Measurements from ENCODE around the gene HK3.

HK3 gene, protein sequence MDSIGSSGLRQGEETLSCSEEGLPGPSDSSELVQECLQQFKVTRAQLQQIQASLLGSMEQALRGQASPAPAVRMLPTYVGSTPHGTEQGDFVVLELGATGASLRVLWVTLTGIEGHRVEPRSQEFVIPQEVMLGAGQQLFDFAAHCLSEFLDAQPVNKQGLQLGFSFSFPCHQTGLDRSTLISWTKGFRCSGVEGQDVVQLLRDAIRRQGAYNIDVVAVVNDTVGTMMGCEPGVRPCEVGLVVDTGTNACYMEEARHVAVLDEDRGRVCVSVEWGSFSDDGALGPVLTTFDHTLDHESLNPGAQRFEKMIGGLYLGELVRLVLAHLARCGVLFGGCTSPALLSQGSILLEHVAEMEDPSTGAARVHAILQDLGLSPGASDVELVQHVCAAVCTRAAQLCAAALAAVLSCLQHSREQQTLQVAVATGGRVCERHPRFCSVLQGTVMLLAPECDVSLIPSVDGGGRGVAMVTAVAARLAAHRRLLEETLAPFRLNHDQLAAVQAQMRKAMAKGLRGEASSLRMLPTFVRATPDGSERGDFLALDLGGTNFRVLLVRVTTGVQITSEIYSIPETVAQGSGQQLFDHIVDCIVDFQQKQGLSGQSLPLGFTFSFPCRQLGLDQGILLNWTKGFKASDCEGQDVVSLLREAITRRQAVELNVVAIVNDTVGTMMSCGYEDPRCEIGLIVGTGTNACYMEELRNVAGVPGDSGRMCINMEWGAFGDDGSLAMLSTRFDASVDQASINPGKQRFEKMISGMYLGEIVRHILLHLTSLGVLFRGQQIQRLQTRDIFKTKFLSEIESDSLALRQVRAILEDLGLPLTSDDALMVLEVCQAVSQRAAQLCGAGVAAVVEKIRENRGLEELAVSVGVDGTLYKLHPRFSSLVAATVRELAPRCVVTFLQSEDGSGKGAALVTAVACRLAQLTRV

DNA sequence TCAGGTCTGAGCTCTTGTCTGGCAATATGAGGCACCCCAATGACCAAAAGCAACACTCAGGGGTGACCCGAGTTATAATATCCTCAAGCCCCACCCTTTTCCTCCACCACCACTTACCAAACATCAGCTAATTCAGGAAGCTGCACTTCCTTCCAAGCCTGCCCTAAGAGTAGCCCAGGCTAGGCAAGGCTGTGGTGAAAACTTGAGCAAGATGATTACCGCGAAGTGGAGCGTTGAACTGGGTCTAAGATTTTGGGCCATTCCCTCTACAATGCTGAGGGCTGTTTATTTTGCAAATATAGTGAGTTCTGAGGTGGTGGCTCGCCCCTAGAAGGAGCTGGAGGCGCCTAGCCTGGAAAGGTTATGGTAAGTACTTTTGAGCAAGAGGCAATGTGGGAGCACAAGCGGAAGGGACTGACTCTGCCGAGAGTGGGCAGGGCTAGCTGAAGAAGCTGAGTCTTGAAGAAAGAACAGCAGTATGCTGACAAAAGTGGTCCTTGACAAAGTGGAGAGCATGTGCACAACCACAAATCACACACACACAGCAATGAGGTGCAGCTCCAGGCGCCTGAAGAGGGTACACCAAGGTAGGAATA is at the start of gene HK3:
TSS of gene HK3 (minus strand) at position 51 of the 596 bp plus-strand sequence. CDS start 3,187 bp downstream, outside the sequence.
- no peak for DNase-seq

DNA sequence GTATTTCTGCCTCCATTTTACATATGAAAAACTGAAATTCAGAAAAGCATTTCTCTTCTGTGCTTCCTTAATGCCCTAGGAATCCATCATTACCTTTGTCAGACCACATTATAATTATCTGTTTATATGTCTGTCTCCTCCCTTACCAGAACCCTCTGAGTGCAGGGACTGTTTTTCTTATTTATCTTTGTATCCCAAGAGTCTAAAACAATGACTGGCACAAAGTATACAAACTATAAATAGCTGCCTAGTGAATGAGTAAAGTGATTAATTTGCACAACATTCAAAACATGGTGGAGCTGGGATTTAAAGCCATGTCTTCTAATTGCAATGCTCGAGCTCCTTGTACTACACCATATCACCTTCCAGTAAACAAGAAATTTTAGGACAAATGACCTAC is 49.3 kb upstream of the HK3 start:
- DNase-seq = no peak

DNA sequence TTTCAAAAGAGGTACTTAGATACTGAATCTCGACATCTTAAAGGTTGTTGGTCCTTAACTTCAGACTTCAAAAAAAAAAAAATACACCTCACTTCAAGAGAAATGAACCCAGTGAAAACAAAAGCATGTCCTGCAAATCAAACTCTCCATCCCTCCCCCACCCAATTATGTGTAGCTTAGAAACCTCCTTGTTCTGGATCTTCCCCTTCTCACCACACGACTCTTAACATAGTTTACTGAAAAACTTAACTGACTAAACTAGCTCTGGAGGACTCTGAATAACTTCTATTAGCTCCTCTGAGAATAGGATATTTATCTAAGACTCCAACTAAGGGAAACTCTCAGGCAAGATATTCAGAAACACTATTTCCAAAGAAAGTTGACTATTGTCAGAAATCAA is 48.7 kb upstream of the HK3 start:
- no peak for DNase-seq

DNA sequence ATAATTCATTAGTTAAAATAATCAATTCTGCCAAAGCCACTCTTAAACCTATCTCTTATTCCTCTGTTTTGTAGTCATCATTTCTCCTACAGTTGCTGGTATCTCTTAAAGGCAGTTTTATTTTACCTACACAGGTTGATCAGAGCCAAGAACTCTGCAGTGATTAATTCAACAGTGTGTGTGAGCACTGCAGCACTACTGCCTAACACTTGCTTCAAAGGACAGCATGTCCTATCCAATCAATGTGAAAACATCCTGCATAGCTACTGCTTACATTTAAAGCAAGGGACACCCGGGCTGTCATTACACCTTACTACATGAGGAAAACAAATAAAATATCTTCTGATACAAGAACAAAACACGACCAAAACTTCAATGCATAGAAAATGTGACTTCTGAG is 45.1 kb upstream of the HK3 start:
- DNase-seq = no peak

DNA sequence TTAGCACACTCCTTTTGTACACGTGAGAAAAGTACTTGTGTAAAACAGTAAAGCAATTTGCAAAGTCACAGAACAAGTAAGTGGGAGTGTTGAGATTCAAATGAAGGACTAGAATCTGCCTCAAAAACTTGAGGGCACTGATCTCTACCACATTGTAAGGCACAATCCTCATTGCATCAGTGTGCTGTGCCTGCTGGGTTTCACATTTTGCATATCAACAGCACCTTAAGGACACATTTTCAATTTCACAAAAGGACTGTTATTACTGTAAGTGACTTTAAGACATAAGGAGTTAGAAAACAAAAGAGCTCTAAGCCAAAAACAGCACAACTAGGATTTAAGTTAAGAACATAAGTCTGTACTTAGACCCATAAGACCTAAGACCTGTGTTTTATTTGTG is 44.7 kb upstream of the HK3 start:
- no peak for DNase-seq

DNA sequence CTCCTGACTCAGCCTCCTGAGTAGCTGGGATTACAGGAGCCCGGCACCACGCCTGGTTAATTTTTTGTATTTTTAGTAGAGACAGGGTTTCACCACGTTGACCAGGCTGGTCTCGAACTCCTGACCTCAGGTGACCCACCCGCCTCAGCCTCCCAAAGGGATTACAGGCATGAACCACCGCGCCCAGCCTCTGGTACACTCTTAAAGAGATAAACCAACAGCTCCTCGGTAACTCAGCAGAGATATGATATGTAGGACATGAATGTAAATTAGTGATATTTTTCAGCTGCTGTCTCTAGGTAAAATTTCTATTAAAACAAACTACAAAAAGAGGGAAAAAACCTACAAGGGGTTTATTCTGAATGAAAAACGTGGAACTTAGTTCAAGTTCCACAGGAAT is 42.8 kb upstream of the HK3 start:
- DNase-seq = no peak

DNA sequence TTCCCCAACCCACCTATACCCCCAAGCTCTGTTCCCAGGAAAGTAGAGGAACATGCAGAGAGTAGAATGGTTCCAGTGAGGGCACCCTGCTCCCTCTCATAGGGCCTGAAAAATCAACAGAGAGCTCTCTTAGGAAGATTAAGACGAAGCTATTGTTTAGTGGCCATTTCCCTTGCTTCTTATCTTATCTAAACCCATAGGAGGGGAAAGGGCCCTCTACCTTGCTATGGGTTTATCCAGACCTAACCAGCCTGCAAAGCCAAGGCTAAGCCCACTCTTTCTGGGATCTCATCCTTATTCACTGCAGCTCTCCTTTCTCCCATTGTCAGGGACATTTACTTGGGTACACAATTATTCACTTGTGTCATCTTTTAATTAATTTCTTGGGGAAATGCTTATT is 39.3 kb upstream of the HK3 start:
- DNase-seq = no peak

DNA sequence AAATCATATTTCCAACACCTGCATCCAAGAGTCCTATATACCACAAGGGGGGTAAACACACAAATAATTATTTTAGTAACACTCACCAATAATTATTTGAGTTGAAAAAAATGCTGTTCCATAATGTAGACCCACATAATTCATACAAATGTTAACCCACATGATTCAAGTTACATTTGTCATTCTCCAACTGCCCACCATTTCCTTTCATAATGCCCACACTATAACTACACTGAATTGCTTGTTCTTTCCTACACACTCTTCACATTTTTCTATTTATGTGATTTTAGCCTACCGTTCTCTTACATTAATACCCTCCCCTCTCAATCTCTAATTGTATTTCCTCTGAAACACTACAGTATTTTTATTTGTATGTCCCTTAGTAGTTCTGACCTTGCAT is 35.9 kb upstream of the HK3 start:
- no peak for DNase-seq

DNA sequence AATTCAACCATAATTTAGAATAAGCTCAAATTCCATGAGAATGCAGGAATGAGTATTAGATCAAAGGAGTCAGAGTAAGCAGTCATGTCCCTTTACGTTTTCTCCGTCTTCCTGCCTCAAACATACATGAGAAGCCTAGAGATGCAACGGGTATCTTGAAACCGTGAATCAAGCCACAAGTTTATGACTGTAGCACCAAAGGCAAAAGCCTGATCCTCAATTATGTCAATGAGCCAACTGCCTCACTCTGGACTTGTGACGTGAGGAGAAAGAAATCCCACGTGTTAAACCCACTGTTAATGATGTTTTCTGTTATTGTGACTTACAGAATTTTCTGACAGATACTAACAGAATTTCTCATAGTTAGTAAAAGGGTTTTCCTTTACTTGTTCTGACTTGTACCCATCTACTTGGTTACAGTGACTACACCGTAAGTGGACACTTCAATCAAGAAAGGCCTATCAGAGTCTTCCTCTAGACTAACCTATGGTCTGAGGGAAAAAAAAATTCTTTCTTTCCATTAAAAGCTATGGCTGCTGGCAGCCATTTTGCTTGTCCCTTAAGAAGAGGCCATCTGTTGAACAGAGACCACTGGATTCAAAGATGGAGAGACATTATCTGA is 35.3 kb upstream of the HK3 start:
- DNase-seq = no peak

DNA sequence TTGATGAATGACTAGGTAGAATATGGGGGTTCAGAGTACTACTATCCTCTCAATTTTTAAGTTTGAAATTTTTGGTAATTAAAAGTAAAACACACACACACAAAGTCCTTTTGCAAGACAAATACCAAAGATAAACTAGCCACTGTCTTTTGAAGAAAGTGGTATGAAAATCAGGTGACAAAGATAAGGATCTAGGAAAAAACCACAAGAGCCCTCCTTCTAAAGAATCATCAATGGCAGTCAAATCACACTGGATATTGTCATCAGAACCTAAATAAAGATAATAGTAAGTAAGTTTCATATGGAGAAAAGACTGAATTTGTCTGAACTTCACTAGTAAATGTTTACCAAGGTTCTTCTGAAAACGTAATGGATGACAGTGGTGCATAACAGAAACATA is 30.5 kb upstream of the HK3 start:
- DNase-seq = no peak

DNA sequence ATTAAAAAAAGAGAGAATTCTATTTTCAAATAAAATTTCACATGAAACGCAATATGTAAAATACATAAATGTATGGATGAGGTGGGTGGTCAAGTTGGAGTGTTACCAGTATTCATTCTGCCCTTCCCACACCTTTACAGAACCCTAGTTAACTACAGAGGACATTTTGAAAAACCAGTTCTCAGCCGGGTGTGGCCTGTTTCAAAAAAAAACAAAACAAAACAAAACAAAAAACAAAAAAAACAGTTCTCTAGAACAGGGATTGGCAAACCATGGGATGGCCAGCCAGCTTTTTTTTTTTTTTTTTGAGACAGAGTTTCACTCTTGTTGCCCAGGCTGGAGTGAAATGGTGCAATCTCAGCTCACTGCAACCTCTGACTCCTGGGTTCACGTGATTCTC is 28.4 kb upstream of the HK3 start:
- DNase-seq = no peak

DNA sequence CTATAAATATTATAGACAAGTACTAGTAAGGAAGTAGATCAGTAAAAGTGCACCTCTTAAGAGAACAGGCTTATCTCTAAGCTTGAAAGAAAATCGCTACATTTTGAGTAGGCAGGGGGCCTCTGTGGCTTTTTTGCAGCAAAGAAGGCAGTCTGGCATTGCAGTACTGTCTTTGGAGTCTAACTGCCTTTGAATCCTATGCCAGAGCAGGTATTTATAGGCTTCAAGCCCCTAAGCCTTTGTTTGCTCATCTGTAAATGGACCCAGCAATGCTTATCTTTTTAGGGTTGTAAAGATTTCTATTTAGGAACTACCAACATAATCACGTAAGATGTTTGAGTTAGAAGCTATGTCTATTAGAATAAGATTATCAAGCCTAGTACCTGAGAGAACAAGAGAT is 23.7 kb upstream of the HK3 start:
- DNase-seq = no peak

DNA sequence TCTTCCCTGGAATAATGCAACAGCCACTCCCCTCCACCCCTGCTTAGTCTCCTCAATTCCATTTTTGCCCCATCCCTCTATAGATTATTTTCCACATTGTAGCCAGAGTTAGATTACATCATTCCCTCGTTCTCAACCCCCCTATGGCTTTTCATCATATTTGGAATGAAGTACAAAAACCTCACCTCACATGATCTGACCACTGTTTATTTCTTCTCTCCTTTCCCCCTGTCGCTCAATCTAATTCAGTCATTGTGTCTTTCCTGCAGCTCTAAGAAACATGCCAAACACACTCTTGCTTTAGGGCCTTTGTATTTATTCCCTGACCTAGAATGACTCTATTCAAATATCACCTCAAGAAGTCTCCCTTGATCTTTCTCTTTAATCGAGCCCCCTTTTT is 22.6 kb upstream of the HK3 start:
- no peak for DNase-seq

DNA sequence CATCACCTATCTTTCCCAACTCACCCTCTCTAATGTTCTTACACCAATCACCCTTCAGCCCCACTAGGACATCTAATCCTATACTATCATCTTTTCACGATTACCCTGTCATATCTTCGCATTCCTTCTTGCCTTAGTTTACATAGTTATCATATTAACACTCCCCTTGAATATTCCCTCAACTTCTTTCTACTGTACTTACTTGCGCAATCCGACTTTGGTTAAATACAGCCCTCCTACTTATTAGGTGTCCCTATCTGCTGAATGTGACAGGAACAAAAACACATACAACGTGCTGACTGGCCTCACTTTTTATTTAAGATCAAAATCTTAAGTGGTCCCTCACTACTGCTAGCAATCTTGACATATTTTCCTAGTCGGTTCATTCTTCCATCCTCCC is 19.5 kb upstream of the HK3 start:
- DNase-seq = no peak

DNA sequence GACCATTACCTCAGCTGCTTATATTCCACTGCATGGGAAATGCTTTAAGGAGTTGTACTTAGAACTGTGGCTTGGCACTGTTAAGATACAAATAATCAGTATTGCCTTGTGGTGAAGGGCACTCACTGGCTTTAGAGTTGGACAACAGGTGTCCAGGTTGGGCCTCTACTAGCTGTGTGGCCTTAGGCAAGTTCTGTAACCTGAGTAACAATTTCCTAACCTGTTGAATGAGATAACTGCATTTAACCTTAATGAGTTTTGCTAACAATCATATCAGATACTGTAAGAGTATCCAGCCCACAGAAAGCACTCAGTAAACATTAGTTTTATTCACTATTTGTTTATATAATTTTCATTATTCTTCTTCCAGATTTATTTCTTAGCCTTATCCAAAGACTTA is 17.2 kb upstream of the HK3 start:
- DNase-seq = no peak

DNA sequence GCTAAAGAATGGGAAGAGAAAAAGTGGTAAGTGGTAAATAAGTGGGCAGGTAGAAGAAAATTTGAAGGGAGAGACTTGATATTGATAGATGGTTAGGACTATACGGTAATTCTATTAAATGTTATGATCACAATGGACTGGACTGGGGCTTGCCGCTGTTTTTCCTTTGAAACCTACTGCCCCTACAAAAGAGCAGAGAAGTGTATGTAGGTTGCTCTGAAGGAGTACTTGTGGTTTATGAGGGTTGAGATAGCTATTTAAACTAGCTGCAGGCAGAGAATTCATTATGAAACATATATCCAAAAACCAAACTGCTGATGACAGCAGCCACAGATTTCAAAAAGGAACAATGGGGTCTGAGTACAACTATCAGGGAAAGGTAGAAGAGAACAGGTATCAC is 16.8 kb upstream of the HK3 start:
- DNase-seq = no peak

DNA sequence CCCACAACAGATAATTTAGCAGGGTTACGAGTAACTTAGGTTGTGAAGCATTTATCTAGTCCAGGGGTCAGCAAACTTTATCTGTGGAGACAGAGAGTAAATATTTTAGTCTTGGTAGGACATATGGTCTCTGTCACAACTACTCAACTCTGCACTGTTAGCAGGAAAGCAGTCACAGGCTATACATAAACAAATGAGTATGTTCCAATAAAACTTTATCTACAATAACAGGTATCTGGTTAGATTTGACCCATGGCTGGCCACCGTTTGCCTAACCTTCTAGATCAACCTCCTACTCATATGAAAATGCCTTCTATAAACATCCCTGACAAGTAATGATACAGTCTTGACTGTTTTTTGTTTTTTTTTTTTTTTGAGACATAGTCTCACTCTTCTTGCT is 13.0 kb upstream of the HK3 start:
- DNase-seq = no peak

DNA sequence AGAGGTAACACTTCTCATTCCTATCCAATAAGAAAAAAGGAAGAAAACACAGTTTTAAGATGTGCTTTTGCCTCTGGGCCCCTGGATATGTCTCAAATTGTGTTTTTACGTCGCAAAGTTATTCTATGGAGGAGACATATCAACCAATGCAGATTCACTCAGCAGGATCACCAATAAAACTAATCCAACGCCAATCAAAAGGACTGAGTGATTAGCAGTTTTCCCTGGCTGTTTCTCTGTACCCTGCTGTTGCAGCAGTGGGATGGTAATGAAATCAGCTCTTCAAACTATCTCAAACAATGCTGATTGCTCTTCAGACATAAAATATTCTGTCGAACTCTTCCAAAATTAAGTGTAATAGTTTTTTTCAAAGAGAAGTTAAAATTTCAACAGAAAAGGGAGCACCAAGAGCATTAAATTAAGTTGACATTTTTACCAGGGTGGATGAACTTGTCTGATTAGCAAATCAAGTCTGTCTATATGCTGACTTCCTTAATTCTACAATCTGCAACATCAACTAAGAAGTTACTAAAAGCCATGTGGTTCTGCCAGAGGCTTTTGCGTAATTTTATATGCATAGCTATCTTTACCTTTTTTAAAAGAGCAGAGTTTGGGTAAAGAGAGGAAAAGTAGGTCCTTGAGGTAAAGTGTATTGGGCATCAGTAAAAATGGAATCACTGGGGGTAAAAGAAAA is 9.7 kb upstream of the HK3 start:
- no peak for DNase-seq

DNA sequence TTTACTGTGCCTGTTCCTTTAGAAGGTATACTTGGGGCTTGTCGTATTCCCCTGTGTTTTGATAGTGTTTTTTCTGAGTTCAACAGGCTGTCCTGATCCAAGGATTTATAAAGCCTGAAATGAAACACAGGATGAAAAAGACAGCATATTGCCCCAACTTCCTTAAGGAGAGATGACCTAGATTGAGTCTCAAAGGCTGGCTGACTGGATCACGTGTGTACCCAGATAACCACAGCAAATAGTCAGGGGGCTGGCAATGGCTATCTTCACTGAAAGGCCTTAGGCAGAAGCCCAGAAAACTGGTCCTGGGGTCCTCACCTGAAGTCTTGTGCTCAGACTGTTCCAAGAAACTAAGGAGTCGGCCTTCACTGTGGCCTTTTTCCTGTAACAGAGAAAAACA is 7.7 kb upstream of the HK3 start:
- DNase-seq = no peak

DNA sequence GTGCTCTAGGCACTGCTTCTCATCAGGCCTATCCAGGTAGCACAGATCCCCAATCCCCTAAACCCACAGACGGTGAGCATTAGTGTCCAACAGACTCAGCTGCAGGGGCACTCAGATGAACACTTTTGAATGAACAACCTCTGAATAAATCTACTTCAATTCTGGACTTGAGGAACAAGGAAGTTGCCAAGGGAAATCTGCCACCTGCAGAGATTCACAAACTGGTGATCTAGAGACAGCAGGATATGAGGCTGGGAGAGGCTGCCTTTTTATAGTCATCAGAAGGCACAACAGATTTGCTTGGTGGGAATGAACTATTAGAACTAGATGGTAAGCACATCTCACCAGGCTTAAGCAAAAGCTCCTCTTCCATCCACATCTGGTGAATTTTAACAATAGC is 7.0 kb upstream of the HK3 start:
- DNase-seq = no peak

DNA sequence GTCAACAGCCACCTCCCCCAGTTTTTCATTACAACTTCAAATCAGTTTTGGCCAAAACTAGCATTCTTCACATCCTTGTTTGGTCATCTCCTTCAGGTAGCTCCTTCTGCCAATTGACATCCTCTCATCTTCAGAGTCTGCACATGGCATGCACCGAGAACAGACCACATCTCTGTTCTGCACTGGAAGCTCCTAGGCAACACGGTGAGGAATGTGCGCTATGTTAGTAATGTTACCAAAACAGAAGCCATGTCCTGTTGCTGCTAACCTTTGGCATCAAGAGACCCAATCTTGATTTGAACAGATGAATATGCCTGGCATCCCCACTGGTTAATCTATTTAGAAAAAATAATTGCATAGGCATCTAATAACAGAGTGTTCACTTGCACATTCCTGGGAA is 5.1 kb upstream of the HK3 start:
- no peak for DNase-seq

DNA sequence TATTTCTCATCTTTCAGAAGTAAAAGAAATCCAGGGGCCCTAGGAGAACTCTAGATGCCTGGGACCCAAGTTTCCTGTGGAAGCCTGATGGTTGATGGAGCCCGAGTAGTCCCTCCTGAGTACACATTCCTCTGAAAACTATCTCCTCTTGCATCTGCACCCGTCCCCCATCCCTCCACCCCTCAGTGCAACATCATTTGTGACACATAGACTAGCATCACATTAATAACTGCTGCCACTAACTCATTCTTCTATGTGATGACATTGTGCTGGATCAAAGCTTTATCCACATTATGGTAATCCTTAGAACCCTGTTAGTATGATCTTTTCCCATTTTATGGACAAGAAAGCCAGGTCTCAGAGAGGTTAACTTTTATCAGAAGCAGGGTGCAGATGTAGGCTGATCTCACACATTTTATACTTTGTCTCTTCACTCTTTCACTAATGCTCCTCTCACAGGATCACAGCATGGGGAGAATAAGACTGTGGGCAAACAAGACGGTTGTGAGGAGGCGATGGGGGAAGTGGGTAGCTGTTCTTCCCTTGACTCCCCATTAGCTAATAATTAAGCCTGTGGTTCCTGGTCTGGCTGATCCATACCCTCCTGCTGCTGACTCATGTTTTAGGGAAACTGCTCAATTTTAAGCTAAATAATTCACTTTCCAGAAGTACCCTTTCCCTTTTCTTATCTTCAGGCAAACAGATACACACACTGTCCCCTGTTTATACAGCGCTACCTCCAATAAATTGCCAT is 3.9 kb upstream of the HK3 start:
- no peak for DNase-seq
